AML-193 (cell line): ENCODE results near the gene INAVA.
A peak's percentile ranks its signal among the peaks of the same experiment; 100 is the strongest.
"Not testable (repeated sequence)": the region's sequence is repeated elsewhere in the genome, so short reads cannot be mapped to it uniquely, and the experiment has no call there.

Source experiments
- DNase-seq, 2 experiments: peaks; one replicate each; lab custom pipeline; 2025; lab: John Stamatoyannopoulos, UW

Gene INAVA

DNA sequence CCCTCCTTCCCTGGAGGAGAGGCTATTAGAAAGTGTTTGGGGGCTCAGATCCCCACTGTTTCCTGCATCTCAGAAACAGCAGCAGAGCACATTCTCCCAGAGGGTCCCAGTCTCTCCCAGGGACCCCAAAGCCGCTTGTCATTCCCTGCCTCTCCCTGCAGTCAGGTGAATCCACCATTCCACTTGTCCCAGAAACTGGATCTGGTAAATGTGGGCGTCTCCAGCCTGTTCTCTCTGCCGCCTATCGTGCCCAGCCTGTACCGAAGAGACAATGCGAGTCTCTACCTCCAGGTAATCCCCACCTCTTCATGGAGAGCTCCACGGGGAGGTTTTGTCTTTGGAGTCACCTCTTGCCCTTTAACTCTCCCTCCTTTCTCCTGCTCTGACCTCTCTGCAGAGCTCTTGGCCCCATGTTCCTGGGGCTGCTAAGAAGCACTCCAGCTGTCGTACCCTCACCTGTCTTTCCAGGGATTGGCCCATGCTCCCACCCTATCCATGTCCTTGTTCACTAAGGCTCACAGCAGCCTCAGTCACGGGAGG lies 26.9 kb downstream of the INAVA start:
- DNase-seq: no peak

DNA sequence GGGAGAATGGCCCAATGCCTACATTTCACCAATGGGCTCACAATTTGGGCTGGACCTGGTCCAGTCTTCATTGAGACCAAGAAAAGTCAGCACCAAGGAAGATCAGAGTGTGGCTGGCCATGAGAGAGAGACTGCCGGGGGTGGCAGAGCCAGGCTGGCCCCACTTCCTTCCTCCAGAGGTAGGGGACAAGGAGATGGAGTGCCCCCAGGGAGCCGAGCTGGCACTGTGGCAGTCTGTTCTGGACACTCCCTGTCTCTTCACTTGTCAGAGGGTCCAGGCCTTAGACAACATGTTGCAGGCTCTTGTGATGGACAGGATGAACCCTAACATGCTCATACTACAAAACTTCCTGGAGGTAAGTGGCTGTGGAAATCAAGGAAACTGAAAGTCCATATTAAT lies 27.7 kb downstream of the INAVA start:
- DNase-seq: no peak

- DNase-seq: no peak
Observed at GRCh38 chr1:200923601-200924000, 28.9 kb downstream of the INAVA start.

DNA sequence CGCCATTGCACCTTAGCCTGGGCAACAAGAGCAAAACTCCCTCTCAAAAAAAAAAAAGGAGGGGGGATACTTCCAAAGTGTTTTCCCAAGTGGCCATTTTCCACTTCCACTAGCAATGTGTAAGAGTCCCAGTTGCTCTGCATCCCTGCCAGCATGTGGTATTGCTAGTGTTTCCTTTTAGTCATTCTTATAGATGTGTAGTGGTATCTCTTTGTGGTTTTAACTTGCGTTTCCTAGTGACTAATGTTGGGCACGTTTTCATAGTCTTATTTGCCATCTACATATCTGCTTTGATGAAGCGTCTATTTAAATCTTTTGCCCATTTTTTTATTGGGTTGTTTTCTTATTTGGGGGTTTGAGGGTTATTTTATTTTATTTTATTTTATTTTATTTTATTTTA lies 31.1 kb downstream of the INAVA start:
- DNase-seq: peak; percentile 61 to 66

DNA sequence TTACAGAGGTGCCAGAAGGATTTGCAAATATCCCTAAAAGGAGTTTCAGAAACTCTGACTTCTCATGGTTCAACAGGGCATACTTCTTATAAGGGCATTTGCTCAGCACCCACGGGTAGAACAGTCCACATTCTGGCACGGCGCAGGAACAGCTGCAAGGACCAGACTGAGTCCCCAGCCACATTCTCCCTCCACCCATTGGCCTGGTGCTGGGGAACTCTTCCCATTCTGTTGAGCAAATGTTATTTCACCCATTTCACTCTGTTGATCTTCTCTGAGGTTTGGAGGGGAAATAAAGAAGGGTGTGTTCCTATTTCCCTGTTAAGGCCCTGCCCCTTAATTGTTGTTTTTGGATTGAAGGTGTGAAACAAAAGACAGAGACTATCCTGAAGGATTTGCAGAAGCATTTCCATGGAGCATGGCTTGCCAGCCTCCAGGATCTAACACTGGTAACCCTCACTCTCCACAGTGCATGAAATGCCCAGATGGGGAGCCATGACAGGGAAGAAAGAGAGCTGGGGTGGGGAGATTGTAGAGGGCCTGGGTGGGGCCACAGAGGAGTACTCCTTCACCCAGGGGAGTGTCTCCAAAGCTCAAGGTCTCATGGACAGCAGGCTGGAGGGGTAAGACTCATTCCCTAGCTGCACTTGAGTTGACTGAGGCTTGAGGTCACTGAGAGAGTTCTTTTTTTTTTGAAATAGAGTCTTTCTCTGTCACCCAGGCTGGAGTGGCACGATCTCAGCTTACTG lies 35.0 kb downstream of the INAVA start:
- no peak for DNase-seq

DNA sequence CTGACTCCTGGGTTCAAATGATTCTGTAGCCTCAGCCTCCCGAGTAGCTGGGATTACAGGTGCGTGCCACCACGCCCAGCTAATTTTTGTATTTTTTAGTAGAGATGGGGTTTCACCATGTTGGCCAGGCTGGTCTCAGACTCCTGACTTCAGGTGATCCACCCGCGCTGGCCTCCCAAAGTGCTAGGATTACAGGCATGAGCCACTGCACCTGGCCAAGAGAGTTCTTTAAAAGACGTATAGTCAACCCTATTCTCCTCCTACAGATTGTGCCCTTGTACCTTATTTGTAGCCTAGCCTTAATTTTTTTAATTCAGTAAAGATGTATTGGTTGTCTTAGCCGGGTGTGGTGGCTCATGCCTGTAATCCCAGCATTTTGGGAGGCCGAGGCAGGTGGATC lies 35.6 kb downstream of the INAVA start:
- not testable (repeated sequence) for DNase-seq

DNA sequence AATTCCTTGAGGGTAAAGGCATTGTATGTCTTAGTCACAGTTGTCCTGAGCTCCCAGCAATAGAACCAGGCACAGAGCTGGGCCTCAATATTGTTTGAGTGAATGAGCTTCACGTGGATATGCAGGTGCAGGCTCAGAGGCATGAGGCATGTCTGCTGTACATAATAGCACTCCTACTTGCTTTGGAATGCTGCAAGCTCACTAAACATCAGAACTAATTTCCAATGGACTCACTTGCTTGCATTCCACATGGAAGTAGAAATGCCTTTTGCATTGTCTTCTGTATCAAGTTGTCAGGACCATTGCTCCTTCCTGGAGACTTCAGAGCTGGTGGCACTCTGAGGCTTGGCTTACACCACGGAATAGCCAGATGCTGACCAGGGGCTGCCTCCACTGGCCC lies 37.1 kb downstream of the INAVA start:
- DNase-seq: no peak

- DNase-seq: no peak
Observed at GRCh38 chr1:200934676-200935245, 40.1 kb downstream of the INAVA start.

DNA sequence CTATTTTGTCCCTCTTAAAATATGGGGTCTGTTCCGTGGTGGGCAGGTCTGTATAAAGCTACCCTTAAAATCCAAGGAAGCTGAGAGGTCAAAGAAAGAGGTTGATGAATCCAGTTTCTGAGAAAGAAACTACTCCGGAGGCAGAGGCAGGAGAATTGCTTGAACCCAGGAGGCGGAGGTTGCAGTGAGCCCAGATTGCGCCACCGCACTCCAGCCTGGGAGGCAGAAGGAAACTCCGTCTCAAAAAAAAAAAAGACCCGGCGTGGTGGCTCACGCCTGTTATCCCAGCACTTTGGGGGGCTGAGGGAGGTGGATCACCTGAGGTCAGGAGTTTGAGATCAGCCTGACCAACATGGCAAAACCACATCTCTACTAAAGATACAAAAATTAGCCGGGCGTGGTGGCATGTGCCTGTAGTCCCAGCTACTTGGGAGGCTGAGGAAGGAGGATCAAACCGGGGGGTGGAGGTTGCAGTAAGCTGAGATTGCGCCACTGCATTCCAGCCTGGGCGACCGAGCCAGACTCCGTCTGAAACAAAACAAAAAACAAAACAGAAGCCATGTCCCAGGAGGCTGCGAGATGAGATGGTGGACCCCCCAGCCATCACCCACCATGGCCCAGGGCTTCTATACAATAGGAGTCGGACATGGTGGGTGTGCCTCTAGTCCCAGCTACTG lies 40.7 kb downstream of the INAVA start:
- not testable (repeated sequence) for DNase-seq

DNA sequence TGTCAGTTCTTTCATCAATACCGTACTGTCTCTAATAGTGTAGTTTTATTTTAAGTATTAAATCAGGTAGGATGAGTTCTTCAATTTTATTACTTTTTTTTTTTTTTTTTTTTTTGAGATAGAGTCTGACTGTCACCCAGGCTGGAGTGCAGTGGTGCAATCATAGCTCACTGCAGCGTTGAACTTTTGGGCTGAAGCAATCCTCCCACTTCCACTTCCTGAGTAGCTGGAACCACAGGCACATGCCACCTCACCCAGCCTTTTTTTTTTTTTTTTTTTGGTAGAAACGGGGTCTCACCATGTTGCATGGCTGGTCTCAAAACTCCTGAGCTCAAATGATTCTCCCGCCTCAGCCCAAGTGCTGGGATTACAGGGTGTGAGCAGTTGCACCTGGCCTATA lies 44.3 kb downstream of the INAVA start:
- peak; percentile 82 to 83 for DNase-seq

DNA sequence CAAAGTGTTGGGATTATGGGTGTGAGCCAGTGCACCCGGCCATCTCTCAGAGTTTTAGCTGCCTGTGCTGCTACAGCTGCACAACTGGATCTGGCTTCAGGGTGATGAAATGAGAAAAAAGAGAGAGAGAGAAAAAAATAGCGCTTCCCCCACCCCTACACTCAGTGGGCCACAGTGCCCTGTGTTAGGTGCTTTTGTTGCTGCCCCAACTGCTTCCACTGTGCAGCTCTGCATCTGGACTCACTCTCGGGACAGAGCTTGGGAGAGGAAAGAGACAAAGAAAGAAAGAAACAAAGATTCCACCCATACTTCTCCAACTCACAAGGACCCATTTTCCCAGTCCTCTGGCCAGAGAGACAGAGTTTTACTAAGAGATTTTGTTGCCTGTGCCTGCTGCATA lies 50.4 kb downstream of the INAVA start:
- DNase-seq: no peak

DNA sequence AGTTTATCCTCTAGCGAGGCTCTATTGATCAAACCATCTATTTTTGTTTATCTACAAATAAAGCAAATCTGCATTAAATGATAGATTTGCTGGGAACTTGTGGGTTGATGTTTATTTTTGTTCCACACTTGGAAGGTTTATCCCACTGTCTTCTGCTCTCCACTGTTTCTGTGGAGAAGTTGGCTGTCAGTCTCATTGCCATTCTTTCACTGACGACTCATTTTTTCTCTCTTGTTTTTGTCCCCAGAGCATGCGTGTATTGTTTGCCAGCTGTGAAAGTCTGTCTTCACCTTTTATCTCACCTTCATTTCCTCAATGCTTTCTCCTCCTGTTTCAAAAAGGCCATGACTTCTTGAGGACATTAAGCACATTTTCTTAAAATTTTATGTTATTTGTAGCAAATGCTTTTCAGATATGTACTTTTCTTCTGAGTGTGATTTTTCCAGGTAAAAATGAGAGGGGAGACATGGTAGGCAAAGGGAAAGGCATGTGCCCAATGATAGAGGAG lies 52.4 kb downstream of the INAVA start:
- DNase-seq: no peak

- no peak for DNase-seq
Observed at GRCh38 chr1:200949626-200950025, 54.9 kb downstream of the INAVA start.

GRCh38 chr1:200951016-200951415 lies 56.3 kb downstream of the INAVA start:
- DNase-seq: no peak

DNA sequence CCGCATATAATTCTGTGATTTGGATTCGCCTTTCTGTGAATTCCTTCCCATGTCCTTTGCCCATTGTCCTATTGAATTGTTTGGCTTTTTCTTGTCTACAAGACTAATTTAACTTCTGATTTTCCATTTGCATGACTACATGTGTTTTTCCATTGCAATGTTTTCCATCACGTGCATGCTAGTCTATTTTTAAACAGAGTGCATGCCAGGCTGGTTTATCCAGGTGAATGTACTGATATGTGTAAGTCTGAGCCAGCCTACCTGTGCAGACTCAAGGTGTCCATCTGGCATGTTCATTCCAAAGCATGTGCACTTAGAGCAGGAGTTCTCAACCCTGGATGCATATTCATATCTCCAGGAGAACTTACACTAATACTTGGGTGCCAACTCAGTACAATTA lies 59.7 kb downstream of the INAVA start:
- no peak for DNase-seq

GRCh38 chr1:200958597-200958996 lies 63.9 kb downstream of the INAVA start:
- no peak for DNase-seq

GRCh38 chr1:200959411-200959921 lies 64.8 kb downstream of the INAVA start:
- no peak for DNase-seq

- DNase-seq: no peak
Observed at GRCh38 chr1:200960236-200960947, 65.7 kb downstream of the INAVA start.

DNA sequence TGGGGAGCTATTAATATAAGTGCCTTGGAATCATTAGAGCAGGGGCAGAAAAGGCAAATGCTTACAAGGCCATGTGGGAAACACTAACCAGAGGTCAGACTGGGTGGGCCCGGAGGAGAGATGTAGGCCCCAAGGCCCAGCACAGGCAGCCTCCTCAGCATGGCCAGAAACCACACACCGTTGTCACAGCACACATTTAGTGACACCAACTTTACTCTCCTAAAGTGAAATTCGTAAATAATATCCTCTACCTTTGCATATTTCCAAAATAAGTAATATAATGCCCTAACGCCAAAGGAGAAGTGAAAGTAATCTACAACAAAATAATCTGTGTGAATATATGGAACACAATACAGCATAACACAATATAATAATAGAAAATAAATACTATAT lies 66.2 kb downstream of the INAVA start:
- no peak for DNase-seq

- not testable (repeated sequence) for DNase-seq
Observed at GRCh38 chr1:200962151-200962550, 67.5 kb downstream of the INAVA start.

- DNase-seq: no peak
Observed at GRCh38 chr1:200962631-200963030, 67.9 kb downstream of the INAVA start.

DNA sequence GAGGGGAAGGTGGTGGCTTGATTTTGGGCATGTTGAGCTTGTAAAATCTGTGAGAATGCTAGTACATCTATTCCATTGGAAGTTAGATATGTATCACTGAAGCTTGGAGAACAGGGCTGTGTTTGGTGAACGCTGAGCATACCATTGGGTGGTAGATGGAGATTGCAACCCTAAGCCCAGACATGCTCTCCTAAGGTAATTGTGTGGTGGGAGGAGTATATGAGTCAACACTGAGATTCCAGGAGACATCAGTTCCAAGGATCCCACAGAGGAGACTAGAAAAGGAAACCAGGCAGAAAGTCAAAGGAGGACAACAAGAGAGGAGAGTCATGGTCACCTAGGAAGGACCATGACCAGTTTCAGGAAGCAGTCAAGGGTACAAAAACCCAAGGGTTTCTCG lies 68.4 kb downstream of the INAVA start:
- no peak for DNase-seq
